Adrenal gland (tissue), 5 donors: ENCODE data around the gene NCEH1.

ENCODE experiments used
- CTCF ChIP-seq, 6 experiments: fragments of 450-650 bp in 4 of 6; fragments of 200-600 bp in 2 of 6; sonication (generic) in 1 of 6; IDR thresholded peaks; 1 replicate in 5 of 6; 2 replicates in 1 of 6; pipeline versions ENCODE4 v1.5.1 to v1.8.0; 2016 to 2021; ENCODE audit warnings: antibody characterized with exemption in 6 of 6, mild to moderate bottlenecking in 2 of 6, moderate library complexity in 1 of 6
- POLR2A ChIP-seq, 2 donors: fragments of 450-650 bp; IDR thresholded peaks; one replicate each; pipeline ENCODE4 v1.6.1; 2017; ENCODE audit warnings: antibody characterized with exemption in 2 of 2, mild to moderate bottlenecking in 2 of 2, moderate library complexity in 1 of 2
- donor health status: DM: no; HTN: no; CAD: no.

- TF ChIP-seq POLR2A (IDR thresholded peaks at IDR 0.05): no peak
- no peak for TF ChIP-seq CTCF (IDR thresholded peaks at IDR 0.05)
Observed at GRCh38 chr3:172647080-172647479, 63.8 kb downstream of the NCEH1 start.
